ENCODE results near the gene SNX30.

DNA sequence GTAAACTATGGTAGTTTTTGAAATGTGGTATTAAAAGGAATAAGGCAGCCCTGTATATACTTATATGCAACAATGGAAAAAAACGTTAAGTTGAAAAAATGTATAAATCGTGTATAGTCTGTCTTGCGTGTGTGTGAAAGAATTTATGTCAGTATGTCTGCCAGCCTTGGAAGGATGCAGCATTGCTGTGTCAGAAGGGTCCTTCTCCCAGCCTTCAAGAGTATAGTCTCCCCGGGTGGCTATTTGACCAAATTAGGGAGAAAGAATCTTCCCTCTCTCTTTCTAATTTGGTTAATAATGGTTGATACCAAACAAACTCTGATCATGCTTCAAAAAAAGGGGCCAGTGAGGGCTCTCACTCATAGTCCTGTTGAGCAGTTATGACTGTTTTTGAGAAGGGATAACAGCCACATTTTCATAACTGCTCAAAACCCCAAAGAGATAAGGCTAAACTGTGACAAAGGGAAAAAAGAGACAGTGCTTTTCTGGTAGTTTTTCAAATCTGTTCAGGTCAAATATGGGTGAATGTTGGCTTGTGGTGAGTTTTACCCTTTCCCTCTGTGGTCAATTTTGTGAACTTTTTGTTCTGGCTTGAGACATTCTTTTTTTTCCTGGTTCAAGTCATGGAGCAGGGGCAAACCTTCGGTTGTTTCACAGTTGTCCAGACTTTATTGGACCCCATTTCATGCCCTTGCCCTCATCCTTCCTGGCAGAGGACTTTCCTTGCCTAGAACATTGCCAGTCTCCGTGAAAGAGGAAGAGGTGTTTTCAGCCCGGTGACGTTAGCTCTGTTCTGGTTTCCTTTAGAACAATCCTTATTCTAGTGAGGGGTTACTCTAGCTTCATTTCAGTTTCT, 21.0 kb downstream of the SNX30 start:
- TF ChIP-seq, protein P1, sequence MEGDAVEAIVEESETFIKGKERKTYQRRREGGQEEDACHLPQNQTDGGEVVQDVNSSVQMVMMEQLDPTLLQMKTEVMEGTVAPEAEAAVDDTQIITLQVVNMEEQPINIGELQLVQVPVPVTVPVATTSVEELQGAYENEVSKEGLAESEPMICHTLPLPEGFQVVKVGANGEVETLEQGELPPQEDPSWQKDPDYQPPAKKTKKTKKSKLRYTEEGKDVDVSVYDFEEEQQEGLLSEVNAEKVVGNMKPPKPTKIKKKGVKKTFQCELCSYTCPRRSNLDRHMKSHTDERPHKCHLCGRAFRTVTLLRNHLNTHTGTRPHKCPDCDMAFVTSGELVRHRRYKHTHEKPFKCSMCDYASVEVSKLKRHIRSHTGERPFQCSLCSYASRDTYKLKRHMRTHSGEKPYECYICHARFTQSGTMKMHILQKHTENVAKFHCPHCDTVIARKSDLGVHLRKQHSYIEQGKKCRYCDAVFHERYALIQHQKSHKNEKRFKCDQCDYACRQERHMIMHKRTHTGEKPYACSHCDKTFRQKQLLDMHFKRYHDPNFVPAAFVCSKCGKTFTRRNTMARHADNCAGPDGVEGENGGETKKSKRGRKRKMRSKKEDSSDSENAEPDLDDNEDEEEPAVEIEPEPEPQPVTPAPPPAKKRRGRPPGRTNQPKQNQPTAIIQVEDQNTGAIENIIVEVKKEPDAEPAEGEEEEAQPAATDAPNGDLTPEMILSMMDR (IDR thresholded peaks at IDR 0.05), result no peak
- TF ChIP-seq POLR2A (IDR thresholded peaks at IDR 0.05), result no peak

Measured in prostate gland (tissue), 2 donors.